Astrocyte (in vitro differentiated cells and primary cell): ENCODE measurements around the gene TKTL1. TPM values are rescaled to one million over a fixed set of nuclear protein-coding genes. Genes with fewer than 3 reads are reported as not detected.

Experiments used
- DNase-seq: peaks from one replicate; pipeline ENCODE4 v3.0.0-alpha.2; 2010; ENCODE audit warnings: low read depth
- FAIRE-seq: peaks from 2 replicates; lab custom pipeline; 2011; peaks lifted over from hg19 to GRCh38; lab: Jason Lieb, UNC
- H2AFZ ChIP-seq: 2 replicates; pipeline ENCODE4 v1.6.0; 2012; ENCODE audit warnings: low read depth, low read length, inconsistent platforms
- H3K27ac ChIP-seq: 2 replicates; pipeline ENCODE4 v1.5.1; 2011; ENCODE audit warnings: low read depth, low read length, inconsistent platforms
- H3K27me3 ChIP-seq: 2 replicates; pipeline ENCODE4 v1.6.0; 2011; ENCODE audit warnings: low read length, inconsistent platforms; ENCODE audit not compliant: insufficient read depth
- H3K36me3 ChIP-seq: 2 replicates; pipeline ENCODE4 v1.5.1; 2011; ENCODE audit warnings: low read length, inconsistent platforms; ENCODE audit not compliant: insufficient read depth
- H3K4me1 ChIP-seq: 2 replicates; pipeline ENCODE4 v1.5.1; 2011; ENCODE audit warnings: low read length, inconsistent platforms; ENCODE audit not compliant: insufficient read depth
- H3K4me2 ChIP-seq: 2 replicates; pipeline ENCODE4 v1.6.0; 2012; ENCODE audit warnings: low read length, inconsistent platforms
- H3K4me3 ChIP-seq: 2 replicates; pipeline ENCODE4 v1.5.1; 2011; ENCODE audit warnings: low read depth, mild to moderate bottlenecking, low read length, inconsistent platforms; ENCODE audit not compliant: insufficient read depth
- H3K79me2 ChIP-seq: 2 replicates; pipeline ENCODE4 v1.6.0; 2012; ENCODE audit warnings: mild to moderate bottlenecking, low read length, inconsistent platforms; ENCODE audit not compliant: insufficient read depth
- H3K9ac ChIP-seq: 2 replicates; pipeline ENCODE4 v1.6.0; 2012; ENCODE audit warnings: mild to moderate bottlenecking, low read length, inconsistent platforms
- H3K9me3 ChIP-seq: 2 replicates; pipeline ENCODE4 v1.5.1; 2012; ENCODE audit warnings: low read depth, mild to moderate bottlenecking, low read length, inconsistent platforms; ENCODE audit not compliant: insufficient read depth
- H4K20me1 ChIP-seq: 2 replicates; pipeline ENCODE4 v1.6.0; 2012; ENCODE audit warnings: low read length, inconsistent platforms; ENCODE audit not compliant: insufficient read depth
- H3K27ac Mint-ChIP-seq: one replicate; pipeline ENCODE4 v1.8.0; 2021; ENCODE audit warnings: mild to moderate bottlenecking, mixed read lengths; ENCODE audit not compliant: unreplicated experiment
- H3K27me3 Mint-ChIP-seq: one replicate; pipeline ENCODE4 v1.8.0; 2021; ENCODE audit warnings: low read depth, mixed read lengths; ENCODE audit not compliant: unreplicated experiment
- H3K36me3 Mint-ChIP-seq: one replicate; pipeline ENCODE4 v1.8.0; 2021; ENCODE audit warnings: low read depth, mixed read lengths; ENCODE audit not compliant: unreplicated experiment
- H3K4me1 Mint-ChIP-seq: one replicate; pipeline ENCODE4 v1.8.0; 2021; ENCODE audit warnings: low read depth, mixed read lengths; ENCODE audit not compliant: unreplicated experiment
- H3K4me3 Mint-ChIP-seq: one replicate; pipeline ENCODE4 v1.8.0; 2021; ENCODE audit warnings: mild to moderate bottlenecking, moderate library complexity, mixed read lengths; ENCODE audit not compliant: unreplicated experiment
- H3K9me3 Mint-ChIP-seq: one replicate; pipeline ENCODE4 v1.8.0; 2021; ENCODE audit warnings: mild to moderate bottlenecking, mixed read lengths; ENCODE audit not compliant: unreplicated experiment
- EZH2 ChIP-seq: IDR thresholded peaks from 2 replicates; pipeline ENCODE4 v1.6.1; 2012; ENCODE audit warnings: mild to moderate bottlenecking, low read length, inconsistent platforms; ENCODE audit not compliant: insufficient read depth
- total RNA-seq: library from RNA; stranded (reverse); gene quantifications from 2 replicates; pipeline ENCODE4 v1.2.1, GENCODE V29; 2021
- TF ChIP-seq, protein P1 (sequence below): IDR thresholded peaks from 2 replicates; pipeline ENCODE4 v1.5.1; 2011; ENCODE audit warnings: low read depth, mild to moderate bottlenecking, inconsistent platforms, low read length, moderate library complexity; ENCODE audit not compliant: insufficient read depth

TKTL1 gene
- total RNA-seq, 1 donor from 2014 or later = not detected

DNA sequence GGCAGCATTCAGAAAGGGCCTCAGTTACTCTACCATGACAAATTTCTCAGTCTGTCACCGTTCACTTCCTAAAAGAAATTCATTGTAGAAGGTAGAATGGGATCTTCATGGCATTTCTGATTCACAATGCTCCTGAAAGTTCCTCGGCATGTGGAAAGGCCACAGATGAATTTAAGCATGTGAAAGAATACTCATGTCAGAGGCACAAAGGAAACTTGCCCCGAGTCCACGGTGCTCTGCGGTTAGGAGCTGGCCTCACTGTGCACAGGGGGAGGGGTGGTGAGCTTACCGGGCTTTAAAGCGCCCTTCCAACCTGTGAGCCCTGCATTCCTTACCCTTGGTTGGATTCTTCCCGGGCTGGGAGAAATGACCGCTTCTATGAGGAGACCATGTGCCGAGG is 9.3 kb downstream of the TKTL1 start:
- FAIRE-seq = peak; percentile 32
- no peaks in the 10 kb centered on the region for H3K4me1 Mint-ChIP-seq
- H3K9me3 Mint-ChIP-seq = no peaks in the 10 kb centered on the region
- no peak overlapping the region for H3K27ac Mint-ChIP-seq
- peak; percentile 22 for DNase-seq
- H3K4me3 ChIP-seq = no peak overlapping the region
- H3K79me2 ChIP-seq = no peaks in the 10 kb centered on the region
- H3K27me3 ChIP-seq = no peaks in the 10 kb centered on the region
- no peaks in the 10 kb centered on the region for H3K36me3 Mint-ChIP-seq
- H3K4me3 Mint-ChIP-seq = no peak overlapping the region
- peak overlapping the region; percentile 26 for H2AFZ ChIP-seq
- H3K9me3 ChIP-seq = no peaks in the 10 kb centered on the region
- peaks cover 6% of the 10 kb centered on the region for H3K27me3 Mint-ChIP-seq
- H3K4me2 ChIP-seq = no peak overlapping the region
- no peaks in the 10 kb centered on the region for H4K20me1 ChIP-seq
- H3K4me1 ChIP-seq = no peaks in the 10 kb centered on the region
- no peaks in the 10 kb centered on the region for H3K36me3 ChIP-seq
- TF ChIP-seq, protein P1, sequence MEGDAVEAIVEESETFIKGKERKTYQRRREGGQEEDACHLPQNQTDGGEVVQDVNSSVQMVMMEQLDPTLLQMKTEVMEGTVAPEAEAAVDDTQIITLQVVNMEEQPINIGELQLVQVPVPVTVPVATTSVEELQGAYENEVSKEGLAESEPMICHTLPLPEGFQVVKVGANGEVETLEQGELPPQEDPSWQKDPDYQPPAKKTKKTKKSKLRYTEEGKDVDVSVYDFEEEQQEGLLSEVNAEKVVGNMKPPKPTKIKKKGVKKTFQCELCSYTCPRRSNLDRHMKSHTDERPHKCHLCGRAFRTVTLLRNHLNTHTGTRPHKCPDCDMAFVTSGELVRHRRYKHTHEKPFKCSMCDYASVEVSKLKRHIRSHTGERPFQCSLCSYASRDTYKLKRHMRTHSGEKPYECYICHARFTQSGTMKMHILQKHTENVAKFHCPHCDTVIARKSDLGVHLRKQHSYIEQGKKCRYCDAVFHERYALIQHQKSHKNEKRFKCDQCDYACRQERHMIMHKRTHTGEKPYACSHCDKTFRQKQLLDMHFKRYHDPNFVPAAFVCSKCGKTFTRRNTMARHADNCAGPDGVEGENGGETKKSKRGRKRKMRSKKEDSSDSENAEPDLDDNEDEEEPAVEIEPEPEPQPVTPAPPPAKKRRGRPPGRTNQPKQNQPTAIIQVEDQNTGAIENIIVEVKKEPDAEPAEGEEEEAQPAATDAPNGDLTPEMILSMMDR = no peak
- TF ChIP-seq EZH2 = no peak
- no peak overlapping the region for H3K27ac ChIP-seq
- H3K9ac ChIP-seq = no peak overlapping the region

DNA sequence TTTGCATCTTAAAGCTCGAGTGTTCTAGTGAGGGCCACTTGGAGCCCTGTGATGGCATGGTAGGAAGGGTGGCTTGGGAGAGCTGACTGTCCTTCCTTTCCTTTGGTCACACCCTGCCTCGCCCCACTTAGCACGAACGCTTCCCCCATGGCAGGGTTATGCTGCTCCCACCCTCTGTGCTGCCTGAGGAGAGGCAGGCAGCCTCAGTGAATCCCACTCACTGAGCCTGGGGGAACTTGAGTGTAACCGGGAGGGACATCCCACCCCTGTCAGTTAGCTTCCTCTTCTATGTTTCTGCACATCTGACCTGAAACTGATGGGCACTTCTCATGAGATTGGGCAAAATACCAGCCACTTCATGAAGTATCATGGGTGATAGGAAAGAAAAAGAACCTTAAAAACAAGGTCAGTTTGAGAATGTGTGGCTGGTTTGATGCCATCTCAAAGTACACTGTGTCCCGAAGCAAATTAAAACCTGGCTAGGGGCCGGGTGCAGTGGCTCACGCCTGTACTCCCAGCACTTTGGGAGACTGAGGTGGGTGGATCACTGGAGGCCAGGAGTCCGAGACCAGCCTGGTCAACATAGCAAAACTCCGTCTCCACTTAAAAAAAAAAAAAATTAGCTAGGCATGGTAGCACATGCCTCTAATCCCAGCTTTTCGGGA is 10.1 kb downstream of the TKTL1 start:
- Mint-ChIP-seq H3K9me3 (no peaks in the 10 kb centered on the region), H3K4me1 (no peaks in the 10 kb centered on the region), H3K36me3 (no peaks in the 10 kb centered on the region), H3K27me3 (peaks cover 6% of the 10 kb centered on the region), H3K27ac (no peak overlapping the region), H3K4me3 (no peak overlapping the region)
- H3K79me2 ChIP-seq = no peaks in the 10 kb centered on the region
- no peaks in the 10 kb centered on the region for H4K20me1 ChIP-seq
- no peak overlapping the region for H3K9ac ChIP-seq
- H3K36me3 ChIP-seq = no peaks in the 10 kb centered on the region
- no peaks in the 10 kb centered on the region for H3K27me3 ChIP-seq
- FAIRE-seq (no peak), DNase-seq (no peak)
- H3K9me3 ChIP-seq = no peaks in the 10 kb centered on the region
- TF ChIP-seq EZH2 = no peak
- TF ChIP-seq, protein P1 = no peak
- no peak overlapping the region for H2AFZ ChIP-seq
- H3K27ac ChIP-seq = no peak overlapping the region
- H3K4me2 ChIP-seq = no peak overlapping the region
- H3K4me3 ChIP-seq = no peak overlapping the region
- no peaks in the 10 kb centered on the region for H3K4me1 ChIP-seq

DNA sequence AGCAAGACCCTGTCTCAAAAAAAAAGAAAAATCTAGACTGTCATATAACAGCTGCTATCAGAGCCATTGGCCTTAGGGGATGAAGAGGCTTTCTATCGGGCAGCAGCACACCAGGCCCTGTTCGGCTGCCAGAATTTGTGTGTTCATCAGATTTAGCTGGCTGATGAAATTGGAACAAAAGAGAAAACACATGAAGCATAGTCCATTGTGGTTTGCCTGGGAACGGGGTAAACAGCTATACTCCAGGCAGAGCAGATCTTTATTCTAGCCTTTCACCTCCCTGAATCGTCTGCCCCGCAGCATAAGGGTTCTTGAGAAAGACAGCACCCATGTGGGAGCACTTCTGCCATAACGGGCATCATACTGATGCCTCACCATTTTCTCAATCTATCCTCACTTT is 11.6 kb downstream of the TKTL1 start:
- Mint-ChIP-seq H3K4me1 (no peaks in the 10 kb centered on the region), H3K4me3 (no peak overlapping the region), H3K27ac (no peak overlapping the region), H3K9me3 (no peaks in the 10 kb centered on the region), H3K36me3 (no peaks in the 10 kb centered on the region), H3K27me3 (peaks cover 3% of the 10 kb centered on the region)
- DNase-seq (no peak), FAIRE-seq (no peak)
- H3K27me3 ChIP-seq = no peaks in the 10 kb centered on the region
- no peaks in the 10 kb centered on the region for H3K9me3 ChIP-seq
- H4K20me1 ChIP-seq = no peaks in the 10 kb centered on the region
- H3K9ac ChIP-seq = no peak overlapping the region
- no peaks in the 10 kb centered on the region for H3K79me2 ChIP-seq
- H2AFZ ChIP-seq = no peak overlapping the region
- H3K27ac ChIP-seq = no peak overlapping the region
- H3K4me2 ChIP-seq = no peak overlapping the region
- no peak overlapping the region for H3K4me3 ChIP-seq
- no peaks in the 10 kb centered on the region for H3K4me1 ChIP-seq
- TF ChIP-seq, protein P1 = no peak
- no peak for TF ChIP-seq EZH2
- H3K36me3 ChIP-seq = no peaks in the 10 kb centered on the region
